GM21423 (cell line): ENCODE results near the gene KCNQ1.

Experiments used
- ATAC-seq: cut with Tn5 transposase; IDR thresholded peaks from one replicate; pipeline ENCODE4 v1.9.1; 2021; ENCODE audit warnings: mild to moderate bottlenecking, moderate library complexity; ENCODE audit not compliant: unreplicated experiment

The KCNQ1 gene

DNA sequence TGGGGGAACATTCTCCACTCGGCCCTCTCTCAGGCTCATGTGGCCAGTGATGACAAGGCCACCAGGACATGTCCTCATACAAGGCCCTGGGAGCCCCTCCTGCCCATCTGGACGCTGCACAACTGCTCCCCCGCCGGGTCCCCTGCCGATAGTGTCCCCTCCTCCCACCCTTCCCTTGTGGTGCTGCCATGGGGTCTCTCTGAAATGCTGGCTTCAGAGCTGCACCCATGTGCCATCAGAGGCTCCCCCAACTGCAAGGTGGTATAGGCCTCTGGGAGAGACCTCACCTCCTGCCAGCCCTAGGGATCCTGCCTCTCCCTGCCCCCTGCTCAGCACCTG is 142.0 kb downstream of the KCNQ1 start:
- ATAC-seq, result no peak

DNA sequence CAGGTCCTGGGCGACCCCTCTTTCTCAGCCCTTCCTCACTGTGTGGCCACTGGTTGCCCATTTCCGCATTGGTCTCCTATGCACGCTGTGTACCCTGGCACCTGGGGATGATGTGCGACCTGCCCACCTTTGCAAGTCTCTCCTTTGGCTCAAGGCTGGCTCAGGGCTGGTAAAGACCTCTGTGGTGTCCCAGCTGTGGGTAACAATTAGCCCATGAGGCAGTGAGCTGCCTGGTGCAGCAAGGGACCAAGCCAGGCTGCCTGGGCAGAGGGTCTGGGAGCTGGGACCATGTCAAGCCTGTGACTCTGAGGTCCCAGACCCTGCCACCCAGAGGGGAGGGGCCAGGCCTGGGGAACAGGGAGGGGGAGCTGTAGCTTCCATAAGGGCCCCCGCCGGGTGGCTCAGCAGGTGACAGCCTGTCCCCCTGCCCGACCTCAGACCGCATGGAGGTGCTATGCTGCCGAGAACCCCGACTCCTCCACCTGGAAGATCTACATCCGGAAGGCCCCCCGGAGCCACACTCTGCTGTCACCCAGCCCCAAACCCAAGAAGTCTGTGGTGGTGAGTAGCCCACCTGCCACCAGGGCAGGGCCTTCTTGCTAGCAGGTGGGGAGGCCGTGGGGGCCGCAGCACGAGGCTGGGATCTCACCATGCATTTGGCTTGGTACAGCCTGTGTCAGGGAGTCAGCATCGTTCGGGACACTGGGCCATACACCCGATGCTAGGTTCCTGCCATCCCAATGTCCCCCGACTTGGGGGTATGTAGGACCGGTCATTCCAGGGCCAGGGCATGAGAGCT is 142.5 kb downstream of the KCNQ1 start:
- ATAC-seq, result no peak

DNA sequence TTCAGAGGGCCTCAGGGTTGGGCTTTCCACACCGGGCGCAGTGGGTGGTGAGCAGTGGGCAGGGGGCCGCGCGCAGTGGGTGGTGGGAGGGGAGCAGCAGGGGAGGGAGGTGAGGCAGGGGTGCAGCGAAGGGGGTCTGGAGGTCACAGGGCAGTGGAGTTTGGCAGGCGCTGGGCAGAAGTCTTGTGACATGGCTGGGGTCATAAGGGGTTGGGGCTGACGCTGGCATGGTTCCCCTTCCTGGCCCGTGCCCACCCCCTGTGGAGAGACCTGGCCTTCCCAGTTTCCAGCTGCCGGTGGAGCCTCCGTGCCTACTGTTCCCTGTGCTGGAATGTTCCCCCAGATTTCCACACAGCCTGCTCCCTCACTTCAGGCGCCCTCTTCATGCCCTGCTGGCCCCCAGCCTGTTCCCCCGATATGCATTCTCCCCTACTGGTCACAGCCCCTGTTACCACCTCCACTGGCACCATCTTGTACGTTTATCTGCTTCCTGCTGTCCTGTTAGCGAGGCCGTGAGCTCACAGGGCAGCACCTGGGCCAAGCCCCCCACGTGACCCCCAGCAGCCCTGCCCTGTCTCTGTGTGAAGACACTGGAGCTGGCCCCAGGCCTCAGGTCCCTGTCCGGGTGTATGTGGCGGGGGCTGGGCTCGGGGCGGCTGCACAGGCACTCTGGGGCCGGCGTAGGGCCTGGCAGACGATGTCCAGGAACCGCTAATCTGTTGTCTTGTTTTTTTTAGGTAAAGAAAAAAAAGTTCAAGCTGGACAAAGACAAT is 143.4 kb downstream of the KCNQ1 start:
- ATAC-seq, result no peak

DNA sequence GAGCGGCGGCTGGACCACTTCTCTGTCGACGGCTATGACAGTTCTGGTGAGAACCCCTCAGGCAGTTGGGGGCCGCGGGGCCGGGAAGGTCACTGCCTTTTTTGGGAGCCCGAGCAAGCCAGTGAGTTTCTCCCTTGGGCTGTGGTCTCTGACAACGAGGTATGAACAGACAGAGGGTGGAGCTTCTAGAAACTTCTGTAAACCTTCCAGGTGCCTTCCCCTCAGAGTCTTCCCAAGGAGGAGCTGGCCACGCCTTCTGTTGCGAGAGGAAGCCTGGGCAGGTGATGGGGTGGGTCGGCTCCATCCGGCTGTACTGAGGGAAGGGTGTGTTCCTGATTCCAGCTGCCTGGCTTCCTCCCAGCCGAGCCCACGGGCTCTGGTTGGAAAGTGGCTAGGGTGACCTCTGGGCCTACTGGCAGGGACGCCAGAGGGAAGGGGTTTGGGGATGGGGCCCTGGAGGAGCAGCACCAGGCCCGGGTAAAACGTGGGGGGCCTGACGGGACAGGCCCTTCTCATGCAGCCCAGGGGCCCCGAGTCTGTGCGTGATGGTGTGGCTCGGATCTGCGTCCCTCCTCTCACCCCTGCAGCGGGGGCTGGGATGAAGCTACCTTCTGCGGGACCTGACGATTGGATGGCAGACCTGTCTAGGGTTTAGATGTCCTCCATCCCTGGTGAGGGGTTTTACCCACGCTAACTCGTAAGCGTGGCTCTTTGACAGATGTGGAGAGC is 144.2 kb downstream of the KCNQ1 start:
- no peak for ATAC-seq

DNA sequence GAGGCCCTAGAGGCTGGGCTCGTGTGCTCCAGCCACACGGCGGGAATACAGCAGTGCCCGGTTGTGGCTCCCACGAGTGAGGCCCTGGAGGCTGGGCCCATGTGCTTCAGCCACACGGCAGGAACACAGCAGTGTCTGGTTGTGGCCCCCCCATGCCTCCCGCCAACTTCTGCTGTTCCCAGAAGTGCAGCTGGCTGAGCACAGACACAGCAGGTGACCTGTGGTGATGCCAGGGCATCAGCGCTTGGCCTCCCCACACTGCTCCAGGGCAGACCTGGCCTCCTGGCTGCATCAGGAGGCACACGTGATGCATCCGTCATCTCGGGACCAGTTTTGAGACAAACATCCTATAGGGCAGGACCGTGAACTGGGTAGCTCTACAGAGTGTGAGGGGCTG is 144.7 kb downstream of the KCNQ1 start:
- no peak for ATAC-seq

DNA sequence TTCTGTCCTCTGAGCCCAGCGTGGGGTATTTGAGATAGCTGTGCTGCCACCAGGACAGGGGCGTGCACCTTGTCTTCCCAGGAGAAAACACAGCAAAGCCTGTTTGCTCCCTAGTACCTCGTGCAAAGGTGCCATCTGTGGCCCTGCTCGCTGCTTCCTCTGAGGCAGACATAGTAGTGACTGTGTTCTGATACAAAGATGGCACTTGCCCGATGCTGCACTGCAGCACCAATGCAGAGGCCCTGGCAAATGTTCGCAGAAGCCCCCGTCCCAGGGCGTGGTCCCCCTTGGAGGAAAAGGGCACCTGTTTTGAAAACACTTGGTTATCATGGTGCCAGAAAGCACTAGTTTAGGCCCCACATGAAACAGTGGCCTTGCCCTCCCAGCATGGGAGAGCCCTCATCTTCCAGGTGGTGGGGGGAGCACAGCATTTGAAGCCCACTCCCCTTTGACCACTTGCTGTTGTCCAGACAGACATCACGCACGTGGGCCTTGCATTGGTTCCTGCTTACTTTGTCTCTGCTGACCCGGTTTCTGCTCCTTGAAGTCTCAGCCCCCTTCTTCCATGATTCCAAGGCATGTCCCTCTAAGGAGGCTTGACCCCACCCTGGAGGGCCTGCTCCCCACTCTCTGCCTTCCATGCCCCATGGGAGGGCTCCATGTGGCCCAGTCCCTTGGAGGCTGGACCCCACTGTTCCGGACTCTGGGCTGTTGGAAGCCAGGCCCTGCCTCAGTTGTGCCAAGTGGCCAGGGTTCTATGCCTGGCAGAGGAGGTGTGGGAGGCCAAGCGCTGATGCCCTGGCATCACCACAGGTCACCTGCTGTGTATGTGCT is 145.5 kb downstream of the KCNQ1 start:
- no peak for ATAC-seq

DNA sequence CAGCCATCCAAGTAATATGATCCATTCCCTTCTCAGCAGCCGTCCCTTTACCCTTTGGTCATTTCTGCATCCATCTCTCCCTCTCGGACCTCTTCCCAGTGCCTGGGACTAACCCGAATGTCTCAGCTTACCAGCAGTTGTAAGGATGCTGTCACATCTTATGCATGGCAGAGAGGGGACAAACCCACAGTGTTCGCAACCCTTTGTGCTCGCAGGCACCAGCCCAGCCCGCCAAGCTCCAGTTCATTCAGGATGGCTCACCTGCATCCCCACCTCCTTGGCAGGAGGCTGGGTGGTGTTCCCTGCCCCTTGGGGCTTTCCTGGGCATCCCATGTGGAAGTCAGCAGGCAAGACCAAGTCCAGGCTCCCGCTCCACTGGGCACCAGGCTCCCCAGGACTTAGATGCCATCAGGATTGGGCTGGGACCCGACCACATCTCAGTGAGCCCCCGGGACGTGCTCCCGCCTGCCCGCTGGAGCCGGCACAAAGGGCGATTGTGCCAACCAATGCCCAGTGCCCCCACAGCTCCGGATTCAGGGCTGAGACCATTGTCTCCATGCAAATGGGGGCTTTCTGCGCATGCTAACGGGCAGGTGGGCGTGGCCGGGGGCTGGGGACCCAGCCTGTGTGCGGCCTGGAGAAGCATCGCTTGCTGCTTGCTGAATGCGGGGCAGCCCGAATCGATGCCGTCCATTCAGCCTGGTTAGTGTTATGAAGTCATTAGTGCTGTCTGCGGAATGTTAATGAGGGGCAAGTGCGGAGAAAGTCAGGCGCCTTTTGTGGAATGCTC is 146.4 kb downstream of the KCNQ1 start:
- no peak for ATAC-seq

DNA sequence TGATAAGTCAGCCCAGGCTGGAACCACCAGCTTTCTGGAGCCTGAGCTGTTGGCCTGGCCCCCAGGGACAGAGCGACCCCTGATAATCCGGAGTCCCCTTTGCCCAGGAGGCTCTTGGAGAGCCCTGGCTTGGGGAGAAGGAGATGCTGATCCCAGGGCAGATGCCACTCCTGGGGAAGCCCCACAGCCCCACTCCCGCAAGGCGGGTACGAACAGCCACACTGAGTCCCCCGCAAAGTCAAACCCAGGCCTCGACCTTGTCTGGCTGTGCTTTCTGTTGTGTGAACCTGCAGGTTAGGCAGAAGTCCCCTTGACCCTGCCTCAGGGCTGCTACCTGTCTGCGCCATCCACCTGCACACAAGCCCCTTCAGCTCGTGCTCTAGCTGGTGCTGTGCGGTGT is 147.0 kb downstream of the KCNQ1 start:
- ATAC-seq, result no peak

DNA sequence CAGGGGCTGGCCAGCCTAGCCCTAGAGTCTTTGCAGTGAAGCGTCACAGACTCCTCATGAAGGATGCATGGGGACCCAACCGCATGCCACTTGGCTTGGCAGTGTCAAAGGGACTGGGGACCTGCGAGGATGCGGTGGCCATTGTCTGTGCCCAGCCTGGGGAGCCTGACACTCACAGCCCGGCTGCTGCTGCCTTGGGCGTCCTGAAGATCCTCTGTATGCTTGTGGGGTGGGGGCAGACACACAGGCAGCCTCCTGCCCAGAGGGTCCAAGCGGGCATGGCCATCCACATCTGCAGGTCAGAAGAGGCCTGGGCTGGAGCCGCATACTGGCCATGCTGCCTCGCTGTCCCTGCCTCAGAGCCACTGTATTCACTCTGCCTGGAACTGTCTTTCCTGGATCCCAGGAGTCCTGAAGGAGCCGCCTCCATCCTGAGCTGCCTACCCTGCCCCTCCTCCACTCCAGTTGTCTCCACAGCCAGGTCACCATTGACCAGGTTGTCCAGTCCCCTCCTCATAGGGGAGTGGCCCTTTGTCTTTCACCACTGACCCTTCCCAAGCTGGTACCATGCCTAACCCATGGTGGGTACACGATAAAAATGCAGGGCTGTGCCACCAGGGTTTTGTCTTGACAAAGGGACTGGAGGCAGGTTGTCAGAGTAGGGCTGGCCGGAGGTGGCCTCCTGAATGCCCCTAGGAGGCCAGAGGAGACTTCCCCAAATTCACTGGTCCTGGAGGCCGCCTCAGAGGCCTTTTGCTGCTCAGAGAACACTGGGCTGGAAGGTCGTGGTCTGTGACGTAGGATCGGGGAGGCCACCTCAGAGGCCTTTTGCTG is 148.0 kb downstream of the KCNQ1 start:
- ATAC-seq, result no peak

DNA sequence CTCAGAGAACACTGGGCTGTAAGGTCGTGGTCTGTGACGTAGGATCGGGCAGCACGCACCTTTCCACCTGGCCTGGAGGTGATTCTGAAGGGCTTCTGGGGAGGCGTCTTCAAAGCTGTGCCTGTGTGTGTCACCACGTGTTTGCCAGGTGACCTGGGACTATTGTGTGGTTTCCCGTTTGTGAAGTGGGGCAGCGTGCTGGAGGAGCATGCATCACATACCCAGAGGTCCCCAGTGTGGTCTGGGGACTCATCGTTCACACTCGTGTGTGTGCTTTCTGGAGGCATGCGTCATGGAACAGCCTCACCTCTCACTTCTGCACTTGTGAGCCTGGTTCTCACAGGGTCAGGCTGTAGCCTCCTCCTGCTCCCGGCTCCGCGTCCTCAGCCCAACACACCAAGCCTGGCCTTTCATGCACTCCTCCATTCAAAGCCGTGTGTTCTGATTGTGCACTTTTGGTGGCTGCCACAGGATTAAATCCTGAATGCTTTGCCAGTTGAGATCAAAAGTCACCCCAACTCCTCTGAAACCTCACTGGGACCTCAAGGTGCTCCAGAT is 148.7 kb downstream of the KCNQ1 start:
- ATAC-seq, result no peak

DNA sequence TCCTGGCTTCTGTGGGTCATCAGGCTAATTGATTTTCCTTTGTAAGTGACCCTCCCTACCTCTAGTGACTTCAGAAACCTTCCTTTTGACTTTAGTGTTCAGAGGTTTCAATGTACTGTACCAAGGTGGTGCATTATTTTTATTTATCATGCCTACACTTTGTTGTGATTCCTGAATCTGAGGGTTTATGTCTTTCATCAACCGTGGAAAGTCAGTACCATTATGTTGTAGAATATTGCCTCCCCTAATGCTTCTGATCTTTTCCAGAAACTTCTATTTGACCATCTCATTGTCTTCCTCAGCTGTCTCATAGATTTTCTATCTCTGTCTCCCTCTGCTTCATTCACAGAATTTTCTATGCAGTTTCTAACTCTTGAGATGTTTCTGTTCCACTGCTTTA is 149.5 kb downstream of the KCNQ1 start:
- no peak for ATAC-seq

DNA sequence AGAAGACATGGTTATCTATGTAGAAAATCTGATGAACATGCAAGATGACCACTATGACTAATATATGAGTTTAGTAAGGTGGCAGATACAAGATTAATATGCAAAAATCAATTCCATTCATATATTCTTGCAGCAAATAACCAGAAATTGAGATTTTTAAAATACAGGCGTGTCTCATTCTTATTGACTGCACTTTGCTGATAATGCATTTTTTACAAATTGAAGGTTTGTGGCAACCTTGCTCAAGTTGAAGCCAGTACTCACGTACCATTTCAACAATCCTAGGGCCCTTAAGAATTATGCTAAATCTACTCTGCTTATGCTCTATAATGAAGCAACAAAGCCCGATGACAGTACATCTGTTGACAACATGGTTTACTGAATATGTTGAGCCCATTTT is 150.4 kb downstream of the KCNQ1 start:
- no peak for ATAC-seq

DNA sequence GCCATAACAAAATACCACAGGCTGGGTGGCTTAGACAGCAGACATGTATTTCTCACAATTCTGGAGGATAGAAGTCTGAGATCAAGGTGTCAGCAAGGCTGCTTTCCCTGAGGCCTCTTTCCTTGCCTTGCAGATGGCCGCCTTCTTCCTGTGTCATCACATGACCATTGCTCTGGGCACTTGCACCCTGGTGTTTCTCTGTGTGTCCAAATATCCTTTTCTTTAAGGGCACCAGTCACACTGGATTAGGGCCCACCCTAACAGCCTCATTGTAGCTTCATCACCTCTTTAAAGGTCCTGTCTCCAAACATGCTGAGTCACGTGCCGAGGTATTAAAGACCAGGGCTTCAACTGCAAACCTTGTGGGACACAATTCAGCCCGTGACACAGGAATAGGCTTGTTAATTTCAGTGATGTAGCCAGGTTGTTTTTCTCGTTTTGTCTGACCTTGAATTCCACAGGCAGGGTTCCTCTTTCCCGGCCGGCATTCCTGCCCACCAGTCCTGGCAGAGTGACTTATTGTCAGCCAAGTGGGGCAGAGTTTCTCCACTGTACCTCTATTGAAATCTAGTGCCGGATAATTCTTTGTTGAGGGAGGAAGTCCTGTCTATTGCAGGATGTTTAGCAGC is 154.9 kb downstream of the KCNQ1 start:
- no peak for ATAC-seq

DNA sequence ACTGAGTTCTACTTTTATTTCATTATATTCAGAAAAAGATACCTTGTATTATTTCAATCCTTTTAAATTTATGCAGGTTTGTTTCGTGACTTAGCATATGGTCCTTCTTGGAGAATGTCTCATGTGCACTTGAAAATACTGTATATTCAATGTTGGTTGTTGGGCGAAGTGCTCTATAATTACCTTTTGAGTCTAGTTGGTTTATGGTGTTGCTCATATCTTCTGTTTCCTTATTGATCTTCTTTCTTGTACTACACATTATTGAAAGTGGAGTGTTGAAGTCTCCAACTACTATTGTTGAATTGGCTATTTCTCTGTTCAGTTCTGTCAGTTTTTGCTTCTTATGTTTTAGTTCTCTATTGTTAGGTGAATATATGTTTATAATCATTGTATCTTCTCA is 164.5 kb downstream of the KCNQ1 start:
- ATAC-seq, result no peak

DNA sequence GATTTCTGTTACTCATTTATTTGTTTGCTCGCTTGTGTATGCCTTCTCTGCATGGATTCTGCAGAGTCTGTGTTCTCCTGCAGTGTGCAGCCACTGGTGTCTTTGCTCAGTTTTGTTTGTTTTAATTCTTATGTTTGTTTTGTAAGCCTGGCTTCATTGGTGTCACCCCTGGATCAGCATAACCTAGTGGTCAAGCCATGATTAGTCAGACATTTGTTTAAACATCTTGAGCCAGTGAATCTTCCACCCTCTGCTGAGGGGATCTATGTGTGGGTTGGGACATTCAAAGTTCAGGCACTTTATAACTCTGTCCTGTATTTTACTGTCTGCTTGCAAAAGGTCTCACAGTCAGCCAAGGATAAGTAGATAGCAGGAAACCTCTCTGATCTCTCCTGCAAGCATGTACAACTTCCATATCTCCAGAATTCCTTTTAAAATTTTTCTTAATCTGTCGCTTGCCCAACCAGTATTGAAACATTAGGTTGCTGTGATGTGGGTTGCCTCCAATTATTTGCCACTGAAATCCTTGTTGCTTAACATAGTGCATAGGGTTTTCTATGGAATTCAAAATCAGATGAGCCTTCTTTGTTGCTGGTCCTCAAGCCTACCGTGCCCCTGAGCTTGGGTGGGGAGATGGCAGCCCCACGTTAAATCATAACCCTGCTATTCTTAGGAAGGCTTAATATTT is 168.2 kb downstream of the KCNQ1 start:
- no peak for ATAC-seq

DNA sequence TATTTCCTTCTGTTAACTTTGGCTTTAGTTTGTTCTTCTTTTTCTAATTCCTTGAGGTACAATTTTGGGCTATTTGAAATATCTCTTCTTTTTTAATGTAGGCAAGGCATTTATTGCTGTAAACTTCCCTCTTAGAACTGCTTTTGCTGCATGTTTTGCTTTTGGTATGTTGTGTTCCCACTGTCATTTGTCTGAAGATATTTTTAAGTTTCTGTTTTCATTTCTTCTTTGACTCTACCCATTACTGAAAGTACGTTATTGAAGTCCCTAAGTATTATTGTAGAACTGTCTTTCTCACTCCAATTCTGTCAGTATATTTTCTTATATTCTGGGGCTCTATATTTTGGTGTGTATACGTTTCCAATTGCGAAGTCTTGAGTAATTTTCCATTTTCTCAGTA is 177.1 kb downstream of the KCNQ1 start:
- ATAC-seq, result no peak

DNA sequence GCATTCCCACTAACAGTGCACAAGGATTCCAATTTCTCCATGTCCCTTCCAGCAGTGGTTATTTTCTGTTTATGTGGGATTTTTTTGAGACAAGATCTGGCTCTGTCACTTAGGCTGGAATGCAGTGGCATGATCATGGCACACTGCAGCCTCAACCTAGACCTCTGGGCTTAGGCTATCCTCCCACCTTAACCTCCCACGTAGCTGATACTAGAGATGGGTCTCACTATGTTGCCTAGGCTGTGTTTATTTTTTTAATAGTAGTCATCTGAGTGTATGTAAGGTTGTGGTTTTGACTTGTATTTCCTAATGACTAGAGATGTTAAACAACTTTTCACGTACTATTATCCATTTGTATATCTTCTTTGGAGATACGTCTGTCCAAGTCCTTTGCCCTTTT is 180.4 kb downstream of the KCNQ1 start:
- no peak for ATAC-seq

DNA sequence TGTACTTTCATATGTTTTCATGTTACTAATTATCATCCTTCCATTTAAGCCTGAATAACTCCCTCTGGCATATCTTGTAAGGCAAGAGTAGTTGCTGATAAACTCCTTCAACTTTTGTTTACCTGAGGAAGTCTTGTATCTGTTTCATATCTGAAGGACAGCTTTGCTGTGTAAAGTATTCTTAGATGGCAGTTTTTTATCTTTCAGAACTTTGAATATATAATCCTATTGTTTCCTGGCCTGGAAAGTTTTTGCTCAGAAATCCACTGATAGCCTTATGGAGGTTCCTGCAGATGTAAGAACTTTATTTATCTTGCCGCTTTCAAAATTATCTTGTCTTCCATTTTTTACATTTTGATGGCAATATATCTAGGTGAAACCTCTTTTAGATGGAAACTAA is 185.9 kb downstream of the KCNQ1 start:
- ATAC-seq, result no peak
